ENCODE results near the gene NFE2L1.
"Not testable (repeated sequence)": the region's sequence is repeated elsewhere in the genome, so short reads cannot be mapped to it uniquely, and the experiment has no call there.

GRCh38 chr17:48001657-48002056 lies 46.5 kb upstream of the NFE2L1 start:
- TF ChIP-seq EZH2 (optimal IDR thresholded peaks at IDR 0.05; ENCODE audit: low read depth, low read length), result not testable (repeated sequence)
- TF ChIP-seq, protein P1, sequence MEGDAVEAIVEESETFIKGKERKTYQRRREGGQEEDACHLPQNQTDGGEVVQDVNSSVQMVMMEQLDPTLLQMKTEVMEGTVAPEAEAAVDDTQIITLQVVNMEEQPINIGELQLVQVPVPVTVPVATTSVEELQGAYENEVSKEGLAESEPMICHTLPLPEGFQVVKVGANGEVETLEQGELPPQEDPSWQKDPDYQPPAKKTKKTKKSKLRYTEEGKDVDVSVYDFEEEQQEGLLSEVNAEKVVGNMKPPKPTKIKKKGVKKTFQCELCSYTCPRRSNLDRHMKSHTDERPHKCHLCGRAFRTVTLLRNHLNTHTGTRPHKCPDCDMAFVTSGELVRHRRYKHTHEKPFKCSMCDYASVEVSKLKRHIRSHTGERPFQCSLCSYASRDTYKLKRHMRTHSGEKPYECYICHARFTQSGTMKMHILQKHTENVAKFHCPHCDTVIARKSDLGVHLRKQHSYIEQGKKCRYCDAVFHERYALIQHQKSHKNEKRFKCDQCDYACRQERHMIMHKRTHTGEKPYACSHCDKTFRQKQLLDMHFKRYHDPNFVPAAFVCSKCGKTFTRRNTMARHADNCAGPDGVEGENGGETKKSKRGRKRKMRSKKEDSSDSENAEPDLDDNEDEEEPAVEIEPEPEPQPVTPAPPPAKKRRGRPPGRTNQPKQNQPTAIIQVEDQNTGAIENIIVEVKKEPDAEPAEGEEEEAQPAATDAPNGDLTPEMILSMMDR (IDR thresholded peaks at IDR 0.05; ENCODE audit: low read length), result not testable (repeated sequence)
